Measurements from ENCODE around the gene MRPL57.
A peak's percentile ranks its signal among the peaks of the same experiment; 100 is the strongest.
"Not testable (repeated sequence)": the region's sequence is repeated elsewhere in the genome, so short reads cannot be mapped to it uniquely, and the experiment has no call there.

The MRPL57 gene

DNA sequence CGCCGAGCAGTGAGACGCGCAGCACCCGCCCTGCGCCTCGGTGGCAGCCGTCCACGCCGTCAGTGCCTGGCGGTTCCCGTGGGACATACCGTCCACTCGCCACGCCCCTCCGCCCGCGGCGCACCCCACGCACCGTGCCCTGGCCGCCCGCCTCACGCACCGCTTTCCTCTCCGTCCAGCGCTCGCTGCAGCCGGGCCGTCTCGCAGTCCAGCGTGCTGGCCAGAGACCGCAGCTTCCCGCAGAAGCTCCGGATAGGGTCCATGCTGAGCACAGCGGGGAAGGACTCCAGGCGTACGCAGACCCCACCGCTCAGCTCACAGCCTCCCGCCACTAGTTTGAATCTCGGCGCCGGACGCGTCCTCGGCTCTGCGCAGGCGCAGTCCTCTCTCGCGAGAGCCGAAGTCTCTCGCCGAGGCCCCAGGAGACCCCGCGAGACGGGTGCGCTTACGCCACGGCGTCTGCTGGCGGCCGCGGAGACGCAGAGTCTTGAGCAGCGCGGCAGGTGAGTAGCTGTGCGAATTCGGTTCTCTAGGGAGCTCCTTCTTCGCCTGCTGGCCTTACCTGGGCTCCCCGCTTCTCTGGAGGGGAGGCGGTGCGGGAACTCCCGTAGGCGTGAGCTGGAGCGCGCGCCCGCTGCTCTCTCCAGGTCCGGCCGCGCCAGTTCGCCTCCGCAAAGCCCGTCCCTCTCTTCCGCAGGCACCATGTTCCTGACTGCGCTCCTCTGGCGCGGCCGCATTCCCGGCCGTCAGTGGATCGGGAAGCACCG is at the start of gene MRPL57, which contains the start of gene SKA3:
MRPL57 (plus strand) TSS at position 444 of the 767 bp plus-strand sequence; CDS start at position 703, 259 bp downstream.
SKA3 (minus strand) TSS at position 338 of the 767 bp plus-strand sequence; CDS start at position 263, 75 bp downstream.
- peak; percentile 80 for DNase-seq

GRCh38 chr13:21130116-21130515 is 46.3 kb upstream of the MRPL57 start:
- DNase-seq, result no peak

- DNase-seq, result no peak
These were observed 43.4 kb upstream of the MRPL57 start for GRCh38 chr13:21133077-21133476.

DNA sequence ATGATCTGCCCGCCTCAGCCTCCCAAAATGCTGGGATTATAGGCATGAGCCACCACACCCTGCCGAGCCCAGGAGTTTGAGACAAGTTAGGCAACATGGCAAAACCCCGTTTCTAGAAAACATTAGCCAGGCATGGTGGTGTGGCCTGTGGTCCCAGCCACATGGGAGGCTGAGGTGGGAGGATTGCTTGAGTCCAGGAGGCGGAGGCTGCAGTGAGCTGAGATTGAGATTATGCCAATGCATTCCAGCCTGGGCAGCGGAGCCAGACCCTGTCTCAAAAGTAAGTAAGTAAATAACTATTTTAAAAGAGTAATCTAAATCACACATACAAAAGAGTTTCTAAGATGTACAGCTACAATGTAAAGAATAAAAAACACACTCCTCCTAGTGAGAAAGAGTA is 42.0 kb upstream of the MRPL57 start:
- DNase-seq, result no peak

GRCh38 chr13:21135833-21136232 is 40.6 kb upstream of the MRPL57 start:
- DNase-seq, result not testable (repeated sequence)

GRCh38 chr13:21137696-21138095 is 38.8 kb upstream of the MRPL57 start:
- DNase-seq, result no peak

DNA sequence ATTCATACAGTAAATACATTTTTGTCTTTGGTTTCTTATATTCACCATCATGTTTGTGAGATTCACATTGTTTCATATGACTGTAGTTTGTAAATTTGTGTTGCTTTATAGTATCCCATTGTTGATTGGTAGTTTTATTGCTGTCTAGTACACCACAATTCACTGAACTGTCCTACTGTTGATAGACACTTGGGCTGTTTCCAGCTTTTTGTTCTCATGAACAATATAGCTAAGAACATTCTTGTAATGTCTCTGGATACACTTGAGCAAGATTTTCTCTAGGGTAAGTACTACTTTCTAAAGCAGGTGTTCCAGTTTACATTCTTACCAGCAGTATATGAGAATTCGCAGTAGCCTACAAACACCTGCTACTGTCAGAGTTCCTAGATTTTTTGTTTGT is 37.9 kb upstream of the MRPL57 start:
- DNase-seq, result no peak

GRCh38 chr13:21139374-21139773 is 37.1 kb upstream of the MRPL57 start:
- no peak for DNase-seq

GRCh38 chr13:21142766-21143165 is 33.7 kb upstream of the MRPL57 start:
- DNase-seq, result no peak

DNA sequence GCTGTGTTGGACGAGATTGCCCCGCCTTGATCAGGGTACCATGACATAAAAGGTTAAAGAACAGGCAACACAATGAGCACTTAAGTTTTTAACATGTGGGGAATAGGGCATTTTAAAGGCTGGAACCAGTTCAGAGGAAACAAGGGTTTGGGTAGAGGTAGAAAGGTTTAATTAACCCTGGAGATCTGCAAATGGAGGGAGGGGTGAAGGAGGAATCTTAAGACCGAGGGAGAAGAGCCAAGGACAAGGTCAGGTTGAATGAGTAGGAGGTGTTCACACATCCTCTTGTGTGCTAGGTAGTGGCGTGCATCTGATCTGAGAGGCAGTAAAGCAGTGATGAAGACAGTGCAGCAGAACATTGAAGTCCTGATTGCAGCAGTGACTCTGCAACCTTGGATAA is 28.6 kb upstream of the MRPL57 start:
- no peak for DNase-seq

- DNase-seq, result no peak
These were observed 27.8 kb upstream of the MRPL57 start for GRCh38 chr13:21148557-21149258.

- no peak for DNase-seq
These were observed 26.9 kb upstream of the MRPL57 start for GRCh38 chr13:21149568-21149967.

DNA sequence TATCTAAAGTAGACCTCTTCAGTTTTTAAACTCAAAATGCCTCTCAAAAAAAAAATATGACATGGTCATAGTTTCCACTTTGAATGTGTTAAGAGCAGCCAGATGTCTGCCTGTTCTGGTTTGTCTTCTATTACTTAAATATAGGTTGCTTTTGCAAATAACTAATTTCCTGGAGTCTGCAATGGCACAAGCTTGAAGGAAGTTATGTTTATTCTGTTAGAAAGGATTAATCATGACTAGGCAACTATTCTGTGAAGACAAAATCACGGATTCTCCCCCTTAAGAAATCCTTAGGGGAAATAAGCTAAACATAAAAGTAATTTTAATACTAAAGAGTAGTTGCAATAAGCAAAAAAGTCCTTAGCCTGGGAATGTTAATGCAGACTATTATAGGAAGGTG is 26.4 kb upstream of the MRPL57 start:
- DNase-seq, result no peak

DNA sequence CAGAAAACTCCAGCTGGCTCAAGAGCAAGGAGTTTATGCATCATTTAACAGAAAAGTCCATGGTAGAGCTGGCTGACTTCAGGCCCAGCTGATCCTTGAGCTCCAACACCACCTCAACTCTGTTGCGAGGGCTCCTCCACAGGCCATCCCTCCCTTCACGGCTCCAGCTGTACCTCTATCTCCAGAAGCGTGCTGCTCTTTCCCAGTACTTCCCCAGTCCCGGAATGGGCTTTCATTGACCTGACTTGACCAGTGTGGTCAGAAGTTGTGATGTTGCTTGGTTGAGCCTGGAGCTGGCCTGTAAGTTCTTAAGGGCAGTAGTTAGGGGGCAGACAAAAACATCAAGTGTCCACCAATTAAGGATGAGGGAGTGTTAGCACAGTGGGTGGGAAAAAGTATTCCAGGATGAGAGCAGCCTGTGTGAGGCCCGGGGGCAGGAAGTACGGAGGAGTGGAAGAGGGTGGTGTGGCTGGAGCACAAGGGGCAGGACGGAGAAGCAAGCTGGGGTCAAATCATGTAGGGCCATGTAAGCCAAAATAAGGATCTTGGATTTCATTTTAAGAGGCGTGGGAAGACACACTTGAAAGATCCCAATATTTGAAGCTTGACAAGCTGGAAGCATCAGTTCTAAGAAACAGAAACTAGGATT is 24.1 kb upstream of the MRPL57 start:
- no peak for DNase-seq

- no peak for DNase-seq
These were observed 11.8 kb upstream of the MRPL57 start for GRCh38 chr13:21164631-21165030.

DNA sequence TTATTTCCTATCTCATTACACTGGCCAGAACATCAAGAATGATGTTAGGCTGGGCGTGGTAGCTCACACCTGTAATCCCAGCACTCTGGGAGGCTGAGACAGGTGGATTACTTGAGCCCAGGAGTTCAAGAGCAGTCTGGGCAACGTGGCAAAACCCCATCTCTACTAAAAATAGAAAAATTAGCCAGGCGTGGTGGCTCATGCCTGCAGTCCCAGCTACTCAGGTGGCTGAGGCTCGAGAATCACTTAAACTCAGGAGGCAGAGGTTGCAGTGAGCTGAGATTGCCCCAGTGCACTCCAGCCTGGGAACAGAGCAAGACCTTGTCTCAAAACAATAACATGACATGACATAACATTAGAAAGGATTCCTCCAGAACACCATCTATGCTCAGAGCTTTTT is 10.9 kb upstream of the MRPL57 start:
- DNase-seq, result not testable (repeated sequence)

GRCh38 chr13:21171420-21171819 is 5.0 kb upstream of the MRPL57 start:
- DNase-seq, result no peak

DNA sequence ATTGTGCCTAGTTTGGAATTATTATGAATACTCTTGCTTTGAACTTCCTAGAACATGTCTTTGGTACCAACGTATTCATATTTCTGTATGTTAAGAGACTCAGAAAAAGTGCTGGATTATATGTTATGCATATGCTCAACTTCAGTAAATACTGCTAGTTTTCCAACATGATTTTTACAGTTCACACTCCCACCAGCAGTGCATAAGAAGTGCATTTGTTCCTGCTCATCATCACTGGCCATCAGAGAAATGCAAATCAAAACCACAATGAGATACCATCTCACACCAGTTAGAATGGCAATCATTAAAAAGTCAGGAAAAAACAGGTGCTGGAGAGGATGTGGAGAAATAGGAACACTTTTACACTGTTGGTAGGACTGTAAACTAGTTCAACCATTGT is 2.7 kb upstream of the MRPL57 start:
- DNase-seq, result not testable (repeated sequence)

- no peak for DNase-seq
These were observed 723 bp upstream of the MRPL57 start for GRCh38 chr13:21175656-21176214.

- no peak for DNase-seq
These were observed 475 bp downstream of the MRPL57 start for GRCh38 chr13:21176982-21177284.

- DNase-seq, result no peak
These were observed 5.2 kb downstream of the MRPL57 start for GRCh38 chr13:21181671-21182070.

DNA sequence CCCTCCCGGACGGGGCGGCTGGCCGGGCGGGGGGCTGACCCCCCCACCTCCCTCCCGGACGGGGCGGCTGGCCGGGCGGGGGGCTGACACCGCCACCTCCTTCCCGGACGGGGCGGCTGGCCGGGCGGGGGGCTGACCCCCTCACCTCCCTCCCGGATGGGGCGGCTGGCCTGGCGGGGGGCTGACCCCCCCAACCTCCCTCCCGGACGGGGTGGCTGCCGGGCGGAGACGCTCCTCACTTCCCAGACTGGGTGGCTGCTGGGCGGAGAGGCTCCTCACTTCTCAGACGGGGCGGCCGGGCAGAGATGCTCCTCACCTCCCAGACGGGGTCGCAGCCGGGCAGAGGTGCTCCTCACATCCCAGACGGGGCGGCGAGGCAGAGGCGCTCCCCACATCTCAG is 10.0 kb downstream of the MRPL57 start:
- DNase-seq, result not testable (repeated sequence)

- not testable (repeated sequence) for DNase-seq
These were observed 18.3 kb downstream of the MRPL57 start for GRCh38 chr13:21194756-21195155.
